Measurements from ENCODE around the gene FBXO39. TPM values are rescaled to one million over a fixed set of nuclear protein-coding genes. Genes with fewer than 3 reads are reported as not detected.
A peak's percentile ranks its signal among the peaks of the same experiment; 100 is the strongest.

Gene FBXO39
- total and polyA plus RNA-seq, 7 donors = 0.52 TPM; not detected in 6

DNA sequence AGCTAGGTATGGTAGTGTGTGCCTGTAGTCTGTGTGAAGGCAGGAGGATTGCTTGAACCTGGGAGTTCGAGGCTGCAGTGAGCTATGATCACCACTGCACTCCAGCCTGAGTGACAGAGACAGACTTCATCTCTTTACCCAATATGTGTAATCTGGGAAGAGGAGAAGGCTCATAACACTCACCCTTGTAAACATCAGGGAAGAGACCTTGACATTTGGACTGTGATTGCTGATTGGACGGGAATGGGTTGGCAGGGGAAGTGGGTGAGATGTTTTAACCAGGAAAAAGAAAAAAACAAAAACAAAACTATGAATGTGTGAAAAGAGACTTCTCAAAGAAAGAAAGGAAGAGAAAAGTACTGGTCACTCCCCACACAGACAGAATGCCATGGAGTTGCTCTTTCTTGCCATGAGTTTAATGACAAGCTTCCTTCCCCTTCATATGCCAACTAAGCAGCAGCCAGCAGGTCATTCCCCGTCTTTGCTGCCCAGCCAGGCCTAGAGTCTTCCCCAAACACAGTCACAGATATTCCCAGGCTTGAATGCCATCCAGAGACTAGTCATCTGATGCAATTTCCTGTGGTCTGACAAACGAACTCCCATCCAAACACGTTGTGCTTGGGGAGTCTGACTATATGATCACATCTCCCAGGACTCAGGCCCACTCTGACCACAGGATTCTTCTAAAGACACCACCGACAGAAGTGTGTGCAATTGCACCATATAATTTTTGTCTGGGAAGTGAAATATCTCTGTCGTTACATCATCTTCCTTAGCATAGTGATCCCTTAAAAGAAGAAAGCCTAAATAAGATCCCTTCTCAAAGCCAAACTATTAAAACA is 23.7 kb upstream of the FBXO39 start:
- intact Hi-C loops (cut with DNase I) = no loop called here
- Histone ChIP-seq H3K9me3 (no peaks in the 10 kb centered on the region), H3K4me1 (peaks cover 0 to 45% (median 28%) of the 10 kb centered on the region in 4 donors), H3K4me3 (no peak overlapping the region), H3K27me3 (no peaks in the 10 kb centered on the region), H3K36me3 (no peaks in the 10 kb centered on the region), H3K27ac (peak overlapping the region; percentile 61 to 76 (median 68))
- peak; percentile 80 for DNase-seq
- 49 to 51% methylated on average over 7 of the region's 7 CpGs for WGBS, 2 donors
- TF ChIP-seq POLR2A (IDR thresholded peaks at IDR 0.05) (no peak), POLR2AphosphoS5 (IDR thresholded peaks at IDR 0.05) (peak in 1 of 4 donors; percentile 18)

GRCh38 chr17:6753006-6753445 is 23.0 kb upstream of the FBXO39 start:
- Histone ChIP-seq H3K27ac (peak overlapping the region; percentile 61 to 76 (median 68)), H3K4me1 (peaks cover 0 to 51% (median 30%) of the 10 kb centered on the region in 4 donors), H3K4me3 (no peak overlapping the region), H3K9me3 (no peaks in the 10 kb centered on the region), H3K36me3 (peaks cover 0 to under 1% (median 0%) of the 10 kb centered on the region in 4 donors), H3K27me3 (no peaks in the 10 kb centered on the region)
- WGBS, 2 donors = 34 to 59% methylated on average over 9 of the region's 9 CpGs
- peak; percentile 80 for DNase-seq
- TF ChIP-seq EP300 (IDR thresholded peaks at IDR 0.05) = no peak
- TF ChIP-seq POLR2A (IDR thresholded peaks at IDR 0.05) = no peak
- TF ChIP-seq, protein P1, sequence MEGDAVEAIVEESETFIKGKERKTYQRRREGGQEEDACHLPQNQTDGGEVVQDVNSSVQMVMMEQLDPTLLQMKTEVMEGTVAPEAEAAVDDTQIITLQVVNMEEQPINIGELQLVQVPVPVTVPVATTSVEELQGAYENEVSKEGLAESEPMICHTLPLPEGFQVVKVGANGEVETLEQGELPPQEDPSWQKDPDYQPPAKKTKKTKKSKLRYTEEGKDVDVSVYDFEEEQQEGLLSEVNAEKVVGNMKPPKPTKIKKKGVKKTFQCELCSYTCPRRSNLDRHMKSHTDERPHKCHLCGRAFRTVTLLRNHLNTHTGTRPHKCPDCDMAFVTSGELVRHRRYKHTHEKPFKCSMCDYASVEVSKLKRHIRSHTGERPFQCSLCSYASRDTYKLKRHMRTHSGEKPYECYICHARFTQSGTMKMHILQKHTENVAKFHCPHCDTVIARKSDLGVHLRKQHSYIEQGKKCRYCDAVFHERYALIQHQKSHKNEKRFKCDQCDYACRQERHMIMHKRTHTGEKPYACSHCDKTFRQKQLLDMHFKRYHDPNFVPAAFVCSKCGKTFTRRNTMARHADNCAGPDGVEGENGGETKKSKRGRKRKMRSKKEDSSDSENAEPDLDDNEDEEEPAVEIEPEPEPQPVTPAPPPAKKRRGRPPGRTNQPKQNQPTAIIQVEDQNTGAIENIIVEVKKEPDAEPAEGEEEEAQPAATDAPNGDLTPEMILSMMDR (IDR thresholded peaks at IDR 0.05) = no peak
- no peak for TF ChIP-seq POLR2AphosphoS5 (IDR thresholded peaks at IDR 0.05)
- intact Hi-C loops (cut with DNase I) = no loop called here

DNA sequence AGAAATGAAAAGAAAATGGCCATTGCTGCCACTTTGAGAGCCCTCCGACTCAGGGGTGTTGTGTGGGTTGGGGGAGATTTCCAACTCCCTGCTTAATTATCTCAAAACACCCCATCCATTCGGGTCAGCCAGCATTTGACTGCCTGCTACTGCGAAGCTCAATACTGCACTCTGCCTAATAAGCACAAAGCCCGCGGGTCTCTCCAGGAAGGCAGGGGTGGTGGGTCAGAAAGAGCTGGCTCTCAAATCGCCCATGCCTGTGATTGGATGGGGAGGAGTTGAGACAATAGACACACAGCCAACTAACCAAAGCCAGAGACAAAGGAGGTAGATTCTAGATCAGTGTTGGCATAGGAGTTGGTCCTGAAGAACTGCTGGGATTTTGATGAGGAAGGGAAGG is 22.5 kb upstream of the FBXO39 start:
- Histone ChIP-seq H3K27ac (peak overlapping the region; percentile 61 to 76 (median 68)), H3K4me3 (no peak overlapping the region), H3K4me1 (peaks cover 0 to 51% (median 30%) of the 10 kb centered on the region in 4 donors), H3K36me3 (peaks cover 0 to 6% (median 0%) of the 10 kb centered on the region in 4 donors), H3K9me3 (no peaks in the 10 kb centered on the region), H3K27me3 (no peaks in the 10 kb centered on the region)
- DNase-seq = no peak
- TF ChIP-seq EP300 (IDR thresholded peaks at IDR 0.05) (no peak), POLR2A (IDR thresholded peaks at IDR 0.05) (no peak), POLR2AphosphoS5 (IDR thresholded peaks at IDR 0.05) (no peak)
- TF ChIP-seq, protein P1 (IDR thresholded peaks at IDR 0.05) = no peak
- 87 to 92% methylated on average over 6 of the region's 6 CpGs for WGBS, 2 donors
- intact Hi-C loops (cut with DNase I) = no loop called here

- WGBS, 2 donors = 66 to 82% methylated on average over 5 of the region's 5 CpGs
- peaks cover 0 to 51% (median 30%) of the 10 kb centered on the region in 4 donors for H3K4me1 ChIP-seq
- DNase-seq = peak; percentile 76
Measured at GRCh38 chr17:6755281-6755680, 20.7 kb upstream of the FBXO39 start.

More at GRCh38 chr17:6755281-6755680, 20.7 kb upstream of the FBXO39 start:
- Histone ChIP-seq H3K9me3 (no peaks in the 10 kb centered on the region), H3K4me3 (peak overlapping the region; percentile 41 to 55 (median 50)), H3K27me3 (no peaks in the 10 kb centered on the region), H3K36me3 (peaks cover 0 to 23% (median 8%) of the 10 kb centered on the region in 4 donors), H3K27ac (peak overlapping the region; percentile 80 to 87 (median 84))
- intact Hi-C loops (cut with DNase I) = no loop called here
- TF ChIP-seq POLR2AphosphoS5 (IDR thresholded peaks at IDR 0.05) (peak in 1 of 4 donors; percentile 5), EP300 (IDR thresholded peaks at IDR 0.05) (no peak), POLR2A (IDR thresholded peaks at IDR 0.05) (no peak)
- TF ChIP-seq, protein P1 (IDR thresholded peaks at IDR 0.05) = no peak
